ENCODE results near the gene GRIK2.

- TF ChIP-seq CTCF (IDR thresholded peaks at IDR 0.05), result no peak
- no peak for TF ChIP-seq POLR2A (IDR thresholded peaks at IDR 0.05)
Measured at GRCh38 chr6:101588343-101588742, 194.8 kb downstream of the GRIK2 start.

Data from Peyer's patch (tissue), 4 donors.